Mesothelial cell of epicardium (in vitro differentiated cells): Measurements from ENCODE around the gene DRD3. TPM values are rescaled to one million over a fixed set of nuclear protein-coding genes. Genes with fewer than 3 reads are reported as not detected.

ENCODE experiments used
- DNase-seq, 2 experiments: peaks; one replicate each; pipeline ENCODE4 v3.0.0; 2021; ENCODE audit warnings: low spot score in 2 of 2; ENCODE audit not compliant: unreplicated experiment in 2 of 2
- H3K27ac Mint-ChIP-seq: 2 replicates; pipeline ENCODE4 v1.8.0; 2021; ENCODE audit warnings: mixed read lengths
- H3K27me3 Mint-ChIP-seq: 2 replicates; pipeline ENCODE4 v1.8.0; 2021; ENCODE audit warnings: low read depth, mixed read lengths
- H3K36me3 Mint-ChIP-seq: 2 replicates; pipeline ENCODE4 v1.8.0; 2021; ENCODE audit warnings: mixed read lengths
- H3K4me1 Mint-ChIP-seq: 2 replicates; pipeline ENCODE4 v1.8.0; 2021; ENCODE audit warnings: mixed read lengths
- H3K4me3 Mint-ChIP-seq: 2 replicates; pipeline ENCODE4 v1.8.0; 2021; ENCODE audit warnings: mild to moderate bottlenecking, moderate library complexity, mixed read lengths
- H3K9me3 Mint-ChIP-seq: 2 replicates; pipeline ENCODE4 v1.8.0; 2021; ENCODE audit warnings: mixed read lengths
- total RNA-seq: library from RNA; stranded (reverse); gene quantifications from 3 replicates; pipeline ENCODE4 v1.2.1, GENCODE V29; 2021
- TF ChIP-seq, protein P1 (sequence below): fragments of 200-600 bp; sonication (generic); IDR thresholded peaks from one replicate; pipeline ENCODE4 v1.5.0; 2021; ENCODE audit warnings: antibody characterized with exemption; ENCODE audit not compliant: unreplicated experiment

The DRD3 gene
- total RNA-seq, 1 donor from 2014 or later = not detected

DNA sequence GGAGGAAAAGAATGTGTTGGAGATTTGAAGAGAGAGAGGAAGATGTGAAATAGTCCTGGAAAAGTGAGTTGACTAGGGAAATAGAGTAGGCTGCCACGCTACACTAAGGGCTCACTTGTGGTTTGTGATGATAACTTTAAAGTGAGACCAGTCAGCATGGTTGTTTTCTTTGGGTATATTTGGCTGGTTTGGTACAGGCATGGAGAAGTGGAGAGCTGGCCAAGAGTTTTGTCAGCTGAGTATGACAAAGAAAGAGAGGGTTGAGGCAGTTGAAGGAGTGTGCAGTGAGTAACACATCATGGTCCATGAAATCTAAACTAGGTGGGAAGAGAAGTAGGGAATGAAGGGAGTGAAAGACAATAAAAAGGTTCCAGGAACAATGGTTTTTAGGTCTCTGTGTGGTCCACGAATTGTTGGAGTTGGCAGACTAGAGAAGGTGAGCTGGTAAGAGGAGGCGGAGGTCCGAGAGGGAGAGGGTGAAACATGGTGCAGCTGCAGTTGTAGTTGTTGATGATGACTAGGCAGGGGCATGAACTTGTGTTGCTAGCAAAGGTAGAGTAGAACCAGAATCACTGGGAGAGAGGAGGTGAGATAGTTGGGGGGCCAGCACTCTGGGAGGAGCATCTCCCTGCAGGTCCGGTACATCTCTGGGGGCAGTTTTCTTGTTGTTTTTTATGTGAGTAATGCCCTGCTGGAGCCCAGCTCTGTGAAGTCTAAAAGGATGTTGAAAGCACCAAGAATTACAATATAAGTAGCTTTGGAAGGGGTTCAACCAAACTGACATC lies 37.5 kb upstream of the DRD3 start:
- Mint-ChIP-seq H3K27me3 (peaks cover 28% of the 10 kb centered on the region), H3K4me1 (no peaks in the 10 kb centered on the region), H3K4me3 (no peak overlapping the region), H3K36me3 (no peaks in the 10 kb centered on the region), H3K9me3 (no peaks in the 10 kb centered on the region), H3K27ac (no peak overlapping the region)
- DNase-seq = no peak
- TF ChIP-seq, protein P1, sequence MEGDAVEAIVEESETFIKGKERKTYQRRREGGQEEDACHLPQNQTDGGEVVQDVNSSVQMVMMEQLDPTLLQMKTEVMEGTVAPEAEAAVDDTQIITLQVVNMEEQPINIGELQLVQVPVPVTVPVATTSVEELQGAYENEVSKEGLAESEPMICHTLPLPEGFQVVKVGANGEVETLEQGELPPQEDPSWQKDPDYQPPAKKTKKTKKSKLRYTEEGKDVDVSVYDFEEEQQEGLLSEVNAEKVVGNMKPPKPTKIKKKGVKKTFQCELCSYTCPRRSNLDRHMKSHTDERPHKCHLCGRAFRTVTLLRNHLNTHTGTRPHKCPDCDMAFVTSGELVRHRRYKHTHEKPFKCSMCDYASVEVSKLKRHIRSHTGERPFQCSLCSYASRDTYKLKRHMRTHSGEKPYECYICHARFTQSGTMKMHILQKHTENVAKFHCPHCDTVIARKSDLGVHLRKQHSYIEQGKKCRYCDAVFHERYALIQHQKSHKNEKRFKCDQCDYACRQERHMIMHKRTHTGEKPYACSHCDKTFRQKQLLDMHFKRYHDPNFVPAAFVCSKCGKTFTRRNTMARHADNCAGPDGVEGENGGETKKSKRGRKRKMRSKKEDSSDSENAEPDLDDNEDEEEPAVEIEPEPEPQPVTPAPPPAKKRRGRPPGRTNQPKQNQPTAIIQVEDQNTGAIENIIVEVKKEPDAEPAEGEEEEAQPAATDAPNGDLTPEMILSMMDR = no peak

DNA sequence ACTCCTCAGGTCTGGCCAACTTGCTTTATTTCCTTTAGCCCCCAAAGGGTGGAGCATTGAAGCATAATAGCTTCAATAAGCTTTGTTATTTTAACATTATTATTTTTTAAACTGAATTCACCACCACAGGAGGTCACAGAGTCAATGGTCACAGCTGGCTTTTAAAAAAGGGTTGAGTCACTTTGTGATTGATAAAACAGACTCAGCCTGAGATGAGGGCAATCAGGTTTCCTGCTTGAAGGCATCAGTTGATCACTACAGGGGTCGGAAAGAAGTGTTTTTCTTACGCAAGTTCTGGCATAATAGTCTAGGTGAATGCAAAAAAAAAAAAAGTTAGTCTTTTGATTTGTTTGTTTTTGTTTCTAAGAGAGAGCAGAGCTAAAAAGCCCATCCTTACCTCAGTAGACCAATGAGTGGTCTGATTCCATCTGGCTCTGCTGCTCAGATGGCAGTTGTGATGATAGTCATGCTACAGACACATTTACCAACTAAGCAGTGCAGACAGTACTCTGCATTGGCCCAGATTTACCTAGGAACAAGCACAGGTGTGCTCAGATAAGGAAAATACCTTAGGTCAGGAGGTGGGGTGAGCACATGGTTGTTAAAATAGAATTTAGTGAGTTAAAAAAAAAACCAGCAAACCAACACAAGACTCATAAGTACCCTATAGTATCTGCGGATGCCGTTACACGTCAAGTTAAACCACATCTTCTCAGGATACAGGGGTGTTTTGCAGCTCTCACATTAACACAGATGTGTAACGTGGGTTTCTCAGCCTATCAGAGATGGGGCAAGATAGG lies 35.9 kb upstream of the DRD3 start:
- no peaks in the 10 kb centered on the region for H3K36me3 Mint-ChIP-seq
- DNase-seq = no peak
- H3K27me3 Mint-ChIP-seq = peaks cover 29% of the 10 kb centered on the region
- H3K27ac Mint-ChIP-seq = no peak overlapping the region
- TF ChIP-seq, protein P1 = no peak
- no peaks in the 10 kb centered on the region for H3K9me3 Mint-ChIP-seq
- no peak overlapping the region for H3K4me3 Mint-ChIP-seq
- H3K4me1 Mint-ChIP-seq = no peaks in the 10 kb centered on the region

DNA sequence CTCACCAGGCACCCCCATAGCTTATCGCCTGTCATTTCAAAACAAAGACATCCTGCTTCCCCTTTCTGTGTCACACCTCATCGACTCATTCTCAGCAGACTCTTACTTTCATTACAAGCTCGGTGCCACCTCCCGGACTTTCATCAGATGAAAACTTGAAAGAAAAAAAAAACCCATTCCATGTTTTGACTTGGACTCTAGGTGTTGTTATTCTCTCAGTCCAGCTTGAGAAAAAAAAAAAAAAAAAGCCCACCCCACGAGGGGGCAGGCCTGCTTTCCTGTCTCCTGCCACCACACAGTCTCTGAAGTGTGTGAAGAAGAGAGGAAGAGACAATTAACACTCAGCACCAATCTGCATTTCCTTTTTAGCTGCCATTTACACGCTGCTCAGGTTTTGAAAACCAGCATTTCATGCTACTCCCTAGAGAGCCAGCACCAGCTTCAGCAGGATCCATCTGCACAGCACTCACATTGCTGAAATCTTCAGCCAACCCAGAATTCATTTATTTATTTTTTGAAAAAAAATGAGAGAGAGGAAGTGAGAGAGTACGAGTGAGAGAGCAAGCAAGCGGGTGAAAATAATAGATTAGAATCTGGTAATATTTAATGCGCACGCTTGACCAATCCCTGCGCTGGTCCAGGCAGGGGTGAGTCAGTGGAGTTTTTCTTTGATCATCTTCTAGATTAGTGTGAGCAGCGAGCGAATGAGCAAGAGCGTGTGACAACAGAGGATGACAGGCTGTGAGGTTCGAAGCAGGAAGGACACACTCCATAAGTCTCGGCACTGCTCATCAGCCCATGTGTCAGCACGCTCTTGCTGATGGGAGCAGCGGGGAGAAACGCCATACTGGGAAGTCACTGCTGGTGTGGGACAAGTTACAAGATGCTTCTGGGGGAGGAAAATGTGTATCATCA lies 35.0 kb upstream of the DRD3 start:
- no peak for DNase-seq
- H3K27ac Mint-ChIP-seq = no peak overlapping the region
- H3K27me3 Mint-ChIP-seq = peaks cover 24% of the 10 kb centered on the region
- H3K4me3 Mint-ChIP-seq = no peak overlapping the region
- H3K4me1 Mint-ChIP-seq = no peaks in the 10 kb centered on the region
- TF ChIP-seq, protein P1 = no peak
- no peaks in the 10 kb centered on the region for H3K36me3 Mint-ChIP-seq
- no peaks in the 10 kb centered on the region for H3K9me3 Mint-ChIP-seq

DNA sequence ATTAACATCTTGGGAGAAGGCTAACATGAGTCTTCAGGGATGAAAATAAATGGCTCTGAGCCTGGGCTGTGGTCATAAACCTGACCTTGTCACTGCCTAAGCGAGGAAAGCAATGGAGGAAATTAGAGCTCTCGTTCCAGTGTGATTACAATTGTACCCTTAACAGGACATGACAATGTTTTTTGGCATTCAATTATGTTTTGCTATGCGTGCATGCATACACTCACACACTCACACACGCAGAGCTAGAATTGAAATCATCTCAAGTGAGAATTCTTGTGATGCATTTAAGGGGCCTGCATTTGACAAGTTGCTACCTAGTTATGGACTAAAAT lies 34.4 kb upstream of the DRD3 start:
- no peak overlapping the region for H3K27ac Mint-ChIP-seq
- DNase-seq = no peak
- H3K4me3 Mint-ChIP-seq = no peak overlapping the region
- peaks cover 23% of the 10 kb centered on the region for H3K27me3 Mint-ChIP-seq
- no peaks in the 10 kb centered on the region for H3K9me3 Mint-ChIP-seq
- no peaks in the 10 kb centered on the region for H3K4me1 Mint-ChIP-seq
- TF ChIP-seq, protein P1 = no peak
- no peaks in the 10 kb centered on the region for H3K36me3 Mint-ChIP-seq

DNA sequence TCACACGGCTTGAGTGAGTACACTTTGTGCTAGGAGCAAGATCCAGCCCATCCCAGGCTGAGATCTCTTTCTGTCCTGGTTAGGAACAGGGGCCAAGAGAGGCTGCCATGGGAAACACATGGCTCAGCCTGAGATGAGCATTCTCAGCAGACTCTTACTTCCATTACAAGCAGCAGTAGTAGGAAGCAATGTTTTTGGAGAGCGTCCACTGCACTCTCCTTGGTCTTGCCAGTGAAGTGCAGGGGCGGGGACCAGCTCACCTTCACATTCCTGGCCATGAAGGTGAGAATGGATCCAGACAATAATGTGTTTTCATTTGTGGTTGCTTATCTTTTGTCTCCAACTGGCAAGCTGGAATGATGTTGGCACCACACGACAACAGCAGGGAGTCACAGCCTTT lies 33.8 kb upstream of the DRD3 start:
- H3K4me1 Mint-ChIP-seq = no peaks in the 10 kb centered on the region
- no peaks in the 10 kb centered on the region for H3K9me3 Mint-ChIP-seq
- DNase-seq = no peak
- H3K36me3 Mint-ChIP-seq = no peaks in the 10 kb centered on the region
- H3K27ac Mint-ChIP-seq = no peak overlapping the region
- TF ChIP-seq, protein P1 = no peak
- peaks cover 26% of the 10 kb centered on the region for H3K27me3 Mint-ChIP-seq
- no peak overlapping the region for H3K4me3 Mint-ChIP-seq
